GM12891 (cell line): ENCODE measurements around the gene DLX3.
"Not testable (repeated sequence)": the region's sequence is repeated elsewhere in the genome, so short reads cannot be mapped to it uniquely, and the experiment has no call there.

ENCODE experiments used
- PAX5 ChIP-seq: IDR thresholded peaks from 2 replicates; pipeline ENCODE4 v1.6.1; 2011; ENCODE audit warnings: low read length, moderate library complexity, mild to moderate bottlenecking; ENCODE audit not compliant: insufficient read depth, severe bottlenecking
- POLR2A ChIP-seq: IDR thresholded peaks from 2 replicates; pipeline ENCODE4 v1.6.1; 2011; ENCODE audit warnings: low read depth, low read length, control low read depth
- POLR2AphosphoS5 ChIP-seq: IDR thresholded peaks from 2 replicates; pipeline ENCODE4 v1.6.1; 2011; ENCODE audit warnings: low read depth, low read length, control low read depth
- SPI1 ChIP-seq: IDR thresholded peaks from 2 replicates; pipeline ENCODE4 v1.6.1; 2011; ENCODE audit warnings: low read depth, low read length, control low read depth
- TAF1 ChIP-seq: IDR thresholded peaks from 2 replicates; pipeline ENCODE4 v1.6.1; 2011; ENCODE audit warnings: low read depth, low read length, control low read depth

GRCh38 chr17:50040496-50040895 lies 45.5 kb upstream of the DLX3 start:
- not testable (repeated sequence) for TF ChIP-seq PAX5, POLR2A, POLR2AphosphoS5, TAF1, SPI1
